H7 (cell line): ENCODE results near the gene IGFLR1. TPM values are rescaled to one million over a fixed set of nuclear protein-coding genes. Genes with fewer than 3 reads are reported as not detected.
"Not testable (repeated sequence)": the region's sequence is repeated elsewhere in the genome, so short reads cannot be mapped to it uniquely, and the experiment has no call there.

Experiments used
- DNase-seq: peaks from one replicate; pipeline ENCODE4 v3.0.0; 2012
- H3K27me3 ChIP-seq: 2 replicates; pipeline ENCODE4 v1.6.0; 2011; ENCODE audit warnings: mild to moderate bottlenecking, low read length; ENCODE audit not compliant: control insufficient read depth, insufficient read depth
- H3K36me3 ChIP-seq: replicated peaks from 2 replicates; pipeline ENCODE4 v1.5.1; 2011; ENCODE audit warnings: low read length; ENCODE audit not compliant: control insufficient read depth, insufficient read depth
- H3K4me3 ChIP-seq: 2 replicates; pipeline ENCODE4 v1.5.1; 2011; ENCODE audit warnings: low read depth, mild to moderate bottlenecking, control low read depth, low read length, moderate library complexity; ENCODE audit not compliant: insufficient read depth
- total RNA-seq: library from RNA; depleted of rRNA; stranded (reverse); fragments of >200 nt; shearing (Covaris generic); gene quantifications from 2 replicates; pipeline ENCODE4 v1.2.3, GENCODE V29; 2014

Gene IGFLR1
- total RNA-seq, 1 experiment from 2014 or later = 15.2 TPM

DNA sequence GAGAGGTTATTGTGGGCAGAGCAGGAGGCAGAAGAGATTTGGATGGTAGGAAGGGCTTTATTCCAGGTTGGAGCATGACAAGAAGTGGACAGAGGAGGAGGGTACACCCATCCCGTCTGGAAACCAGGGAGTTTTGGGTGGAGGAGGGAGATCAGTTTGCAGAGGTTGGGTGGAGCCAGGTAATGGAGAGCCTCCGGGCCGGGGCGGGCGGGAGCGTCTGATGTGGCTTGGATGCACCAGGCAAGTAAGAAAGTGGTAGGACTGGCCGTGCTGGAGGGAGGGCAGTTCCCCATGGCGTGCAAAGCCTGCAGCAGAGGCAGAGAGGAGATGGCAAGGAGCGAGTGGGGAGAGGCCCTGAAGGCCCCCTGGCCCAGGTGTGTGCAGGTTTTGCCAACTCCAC, 10.9 kb downstream of the IGFLR1 start:
- Histone ChIP-seq H3K4me3 (no peak overlapping the region), H3K27me3 (no peaks in the 10 kb centered on the region), H3K36me3 (peaks cover 50% of the 10 kb centered on the region)
- DNase-seq = no peak

GRCh38 chr19:35730326-35730725, 11.9 kb downstream of the IGFLR1 start:
- Histone ChIP-seq H3K36me3 (peaks cover 51% of the 10 kb centered on the region), H3K27me3 (no peaks in the 10 kb centered on the region), H3K4me3 (no peak overlapping the region)
- DNase-seq = no peak

DNA sequence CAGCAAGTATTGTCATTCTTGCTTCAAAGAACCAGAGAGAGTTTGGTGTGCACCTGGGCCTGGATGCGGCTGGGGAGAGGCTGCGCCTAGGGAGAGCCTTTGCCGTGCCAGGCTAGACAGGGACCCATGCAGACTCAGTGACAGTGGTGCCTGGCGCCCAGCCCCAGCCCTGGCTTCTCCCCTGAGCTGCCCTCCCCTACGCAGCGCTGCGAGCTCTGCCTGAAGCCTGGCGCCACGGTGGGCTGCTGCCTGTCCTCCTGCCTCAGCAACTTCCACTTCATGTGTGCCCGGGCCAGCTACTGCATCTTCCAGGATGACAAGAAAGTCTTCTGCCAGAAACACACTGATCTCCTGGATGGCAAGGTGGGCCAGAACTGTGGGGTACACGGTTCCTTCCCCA, 12.5 kb downstream of the IGFLR1 start:
- Histone ChIP-seq H3K36me3 (peaks cover 53% of the 10 kb centered on the region), H3K27me3 (no peaks in the 10 kb centered on the region), H3K4me3 (no peak overlapping the region)
- no peak for DNase-seq

DNA sequence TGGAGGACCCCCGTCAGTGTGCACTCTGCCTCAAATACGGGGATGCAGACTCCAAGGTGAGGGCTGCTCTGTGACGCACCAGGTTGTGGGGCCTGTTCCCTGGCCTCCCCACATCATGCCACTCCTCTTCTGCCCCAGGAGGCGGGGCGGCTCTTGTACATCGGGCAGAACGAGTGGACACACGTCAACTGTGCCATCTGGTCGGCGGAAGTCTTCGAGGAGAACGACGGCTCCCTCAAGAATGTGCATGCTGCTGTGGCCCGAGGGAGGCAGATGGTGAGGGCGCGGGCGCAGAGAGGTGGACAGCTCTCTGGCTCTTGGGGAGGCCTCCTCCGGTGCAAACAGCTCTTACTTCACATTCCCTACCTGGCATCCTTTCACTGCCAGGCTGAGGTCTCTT, 13.2 kb downstream of the IGFLR1 start:
- DNase-seq = no peak
- peaks cover 53% of the 10 kb centered on the region for H3K36me3 ChIP-seq

DNA sequence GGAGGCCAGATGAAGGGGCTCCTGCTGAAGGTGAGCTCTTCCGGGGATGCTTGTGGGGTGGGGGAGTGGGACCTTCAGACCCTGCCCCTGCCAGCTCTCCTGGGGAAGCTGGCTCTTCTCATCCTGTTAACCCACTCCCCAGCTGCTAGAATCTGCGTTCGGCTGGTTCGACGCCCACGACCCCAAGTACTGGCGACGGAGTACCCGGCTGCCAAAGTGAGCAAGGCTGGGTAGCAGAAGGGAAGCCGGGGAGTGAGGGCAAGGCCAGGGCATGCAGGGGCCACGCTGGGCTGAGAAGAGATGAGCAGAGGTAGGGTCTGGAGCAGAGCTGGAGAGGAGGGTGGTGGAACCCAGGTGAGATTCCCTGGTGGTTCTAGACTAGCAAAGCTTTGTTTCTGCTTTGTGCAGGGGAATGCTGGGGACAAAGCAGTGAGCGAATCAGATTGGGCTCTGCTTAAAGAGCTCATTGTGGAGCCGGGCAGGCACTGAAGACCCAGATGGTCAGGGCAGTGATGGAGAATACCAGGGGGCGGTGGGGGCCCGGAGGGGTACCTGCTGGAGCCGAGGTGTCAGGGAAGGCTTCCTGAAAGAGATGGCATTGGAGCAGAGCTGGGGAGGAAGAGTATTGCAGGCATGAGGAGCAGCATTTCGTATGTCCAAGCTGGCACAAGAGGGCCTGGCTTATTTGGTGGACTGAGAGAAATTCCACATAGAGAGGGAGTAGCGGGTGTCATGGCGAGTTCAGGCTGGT, 14.1 kb downstream of the IGFLR1 start:
- Histone ChIP-seq H3K36me3 (peaks cover 57% of the 10 kb centered on the region), H3K4me3 (no peak overlapping the region), H3K27me3 (no peaks in the 10 kb centered on the region)
- no peak for DNase-seq

More for the DNA sequence above, 13.2 kb downstream of the IGFLR1 start:
- Histone ChIP-seq H3K27me3 (no peaks in the 10 kb centered on the region), H3K4me3 (no peak overlapping the region)

DNA sequence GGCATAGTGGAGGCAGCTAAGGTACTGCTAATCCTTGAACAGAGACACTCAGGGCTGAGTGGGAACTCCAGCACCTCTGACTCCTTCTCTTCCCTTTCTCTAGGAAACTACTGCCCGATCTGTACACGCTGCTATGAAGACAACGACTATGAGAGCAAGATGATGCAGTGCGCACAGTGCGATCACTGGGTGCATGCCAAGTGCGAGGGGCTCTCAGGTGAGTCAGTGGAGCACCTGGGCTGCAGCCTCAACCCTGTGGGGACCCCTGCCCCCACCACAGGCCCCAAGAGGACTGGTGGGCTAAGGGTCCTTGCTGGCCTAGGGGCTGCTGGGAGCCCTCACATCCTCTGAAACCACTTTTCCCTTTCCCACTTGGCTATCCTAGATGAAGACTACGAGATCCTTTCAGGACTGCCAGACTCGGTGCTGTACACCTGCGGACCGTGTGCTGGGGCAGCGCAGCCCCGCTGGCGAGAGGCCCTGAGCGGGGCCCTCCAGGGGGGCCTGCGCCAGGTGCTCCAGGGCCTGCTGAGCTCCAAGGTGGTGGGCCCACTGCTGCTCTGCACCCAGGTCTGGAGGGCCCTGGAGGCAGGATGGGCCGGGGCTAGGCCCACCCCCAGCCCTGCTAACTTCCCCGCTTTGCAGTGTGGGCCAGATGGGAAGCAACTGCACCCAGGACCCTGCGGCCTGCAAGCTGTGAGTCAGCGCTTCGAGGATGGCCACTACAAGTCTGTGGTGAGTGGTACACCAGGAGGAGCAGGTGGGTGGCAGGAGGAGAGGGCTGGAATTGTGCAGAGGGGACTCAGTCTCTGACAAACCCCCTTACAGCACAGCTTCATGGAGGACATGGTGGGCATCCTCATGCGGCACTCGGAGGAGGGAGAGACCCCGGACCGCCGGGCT, 14.9 kb downstream of the IGFLR1 start:
- peak; percentile 39 for DNase-seq
- H3K27me3 ChIP-seq = no peaks in the 10 kb centered on the region
- no peak overlapping the region for H3K4me3 ChIP-seq
- peaks cover 64% of the 10 kb centered on the region for H3K36me3 ChIP-seq

DNA sequence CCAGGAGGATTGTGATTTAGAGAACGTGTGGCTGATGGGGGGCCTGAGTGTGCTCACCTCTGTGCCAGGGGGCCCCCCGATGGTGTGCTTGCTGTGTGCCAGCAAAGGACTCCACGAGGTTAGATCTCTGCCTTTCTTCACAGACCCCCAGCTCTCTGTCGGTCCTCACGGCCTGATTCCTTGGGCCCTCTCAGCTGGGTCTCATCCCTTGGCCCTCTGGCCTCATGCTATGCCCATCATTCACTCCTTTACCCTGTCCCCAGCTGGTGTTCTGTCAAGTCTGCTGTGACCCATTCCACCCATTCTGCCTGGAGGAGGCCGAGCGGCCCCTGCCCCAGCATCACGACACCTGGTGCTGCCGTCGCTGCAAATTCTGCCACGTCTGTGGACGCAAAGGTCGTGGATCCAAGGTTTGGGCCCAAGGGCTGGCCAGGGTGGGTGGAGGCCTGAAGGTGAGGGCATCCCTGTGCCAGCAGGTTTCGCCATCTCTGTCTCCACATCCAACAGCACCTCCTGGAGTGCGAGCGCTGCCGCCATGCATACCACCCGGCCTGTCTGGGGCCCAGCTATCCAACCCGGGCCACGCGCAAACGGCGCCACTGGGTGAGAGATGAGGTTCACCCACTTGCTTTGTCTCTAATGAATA, 16.9 kb downstream of the IGFLR1 start:
- H3K36me3 ChIP-seq = peaks cover 60% of the 10 kb centered on the region
- no peaks in the 10 kb centered on the region for H3K27me3 ChIP-seq
- no peak overlapping the region for H3K4me3 ChIP-seq
- DNase-seq = peak; percentile 32

GRCh38 chr19:35724560-35724959, 17.7 kb downstream of the IGFLR1 start:
- Histone ChIP-seq H3K4me3 (no peak overlapping the region), H3K27me3 (no peaks in the 10 kb centered on the region), H3K36me3 (peaks cover 57% of the 10 kb centered on the region)
- no peak for DNase-seq

GRCh38 chr19:35724132-35724531, 18.1 kb downstream of the IGFLR1 start:
- not testable (repeated sequence) for DNase-seq, H3K4me3 ChIP-seq, H3K27me3 ChIP-seq
- H3K36me3 ChIP-seq = peaks cover 53% of the 10 kb centered on the region

GRCh38 chr19:35723671-35724070, 18.6 kb downstream of the IGFLR1 start:
- Histone ChIP-seq H3K4me3 (no peak overlapping the region), H3K36me3 (peaks cover 49% of the 10 kb centered on the region), H3K27me3 (no peaks in the 10 kb centered on the region)
- DNase-seq = no peak

DNA sequence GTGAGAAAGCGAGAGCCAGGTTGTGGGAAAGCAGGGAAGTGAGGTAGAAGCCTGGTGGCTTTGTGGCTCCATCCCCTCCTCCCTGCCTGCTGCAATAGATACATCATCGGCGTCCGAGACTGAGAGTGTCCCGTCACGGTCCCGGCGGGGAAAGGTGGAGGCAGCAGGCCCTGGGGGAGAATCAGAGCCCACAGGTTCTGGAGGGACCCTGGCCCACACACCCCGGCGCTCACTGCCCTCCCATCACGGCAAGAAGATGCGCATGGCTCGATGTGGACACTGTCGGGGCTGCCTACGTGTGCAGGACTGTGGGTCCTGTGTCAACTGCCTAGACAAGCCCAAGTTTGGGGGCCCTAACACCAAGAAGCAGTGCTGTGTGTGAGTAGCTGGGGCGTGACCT, 19.4 kb downstream of the IGFLR1 start:
- peaks cover 42% of the 10 kb centered on the region for H3K36me3 ChIP-seq
- no peak overlapping the region for H3K4me3 ChIP-seq
- H3K27me3 ChIP-seq = no peaks in the 10 kb centered on the region
- DNase-seq = peak; percentile 28

DNA sequence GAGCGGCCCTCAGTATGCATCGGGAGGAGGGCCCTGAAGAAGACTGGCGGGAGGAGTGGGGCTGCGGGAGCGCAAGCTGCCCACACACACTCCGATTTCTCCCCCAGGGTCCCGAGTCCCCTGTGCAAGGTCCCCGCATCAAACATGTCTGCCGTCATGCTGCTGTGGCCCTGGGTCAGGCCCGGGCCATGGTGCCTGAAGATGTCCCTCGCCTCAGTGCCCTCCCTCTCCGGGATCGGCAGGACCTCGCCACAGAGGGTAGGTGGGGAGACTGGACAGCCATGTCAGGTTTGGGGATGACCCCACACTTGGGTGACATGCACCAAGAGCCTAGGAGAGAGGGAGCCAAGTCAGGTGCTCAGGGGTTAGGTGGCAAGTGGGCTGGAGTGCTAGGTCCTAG, 19.8 kb downstream of the IGFLR1 start:
- Histone ChIP-seq H3K4me3 (no peak overlapping the region), H3K36me3 (peaks cover 38% of the 10 kb centered on the region), H3K27me3 (no peaks in the 10 kb centered on the region)
- DNase-seq = no peak

GRCh38 chr19:35721374-35721773, 20.9 kb downstream of the IGFLR1 start:
- Histone ChIP-seq H3K27me3 (no peaks in the 10 kb centered on the region), H3K4me3 (no peak overlapping the region), H3K36me3 (peaks cover 31% of the 10 kb centered on the region)
- DNase-seq = peak; percentile 44

DNA sequence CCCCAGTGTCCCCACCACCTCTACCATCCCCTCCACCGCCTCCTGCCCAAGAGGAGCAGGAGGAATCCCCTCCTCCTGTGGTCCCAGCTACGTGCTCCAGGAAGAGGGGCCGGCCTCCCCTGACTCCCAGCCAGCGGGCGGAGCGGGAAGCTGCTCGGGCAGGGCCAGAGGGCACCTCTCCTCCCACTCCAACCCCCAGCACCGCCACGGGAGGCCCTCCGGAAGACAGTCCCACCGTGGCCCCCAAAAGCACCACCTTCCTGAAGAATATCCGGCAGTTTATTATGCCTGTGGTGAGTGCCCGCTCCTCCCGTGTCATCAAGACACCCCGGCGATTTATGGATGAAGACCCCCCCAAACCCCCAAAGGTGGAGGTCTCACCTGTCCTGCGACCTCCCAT, 21.6 kb downstream of the IGFLR1 start:
- H3K4me3 ChIP-seq = no peak overlapping the region
- peaks cover 27% of the 10 kb centered on the region for H3K36me3 ChIP-seq
- H3K27me3 ChIP-seq = peaks cover under 1% of the 10 kb centered on the region
- DNase-seq = peak; percentile 52

- H3K27me3 ChIP-seq = peaks cover 3% of the 10 kb centered on the region
- peaks cover 25% of the 10 kb centered on the region for H3K36me3 ChIP-seq
- H3K4me3 ChIP-seq = no peak overlapping the region
- no peak for DNase-seq
Observed at GRCh38 chr19:35720163-35720524, 22.1 kb downstream of the IGFLR1 start.
